ENCODE data around the gene ATP4A. TPM values are rescaled to one million over a fixed set of nuclear protein-coding genes. Genes with fewer than 3 reads are reported as not detected.

ATP4A gene
- total and polyA plus RNA-seq, 2 donors (not counting 1 experiment from before 2014, with no cell fraction given) = not detected

DNA sequence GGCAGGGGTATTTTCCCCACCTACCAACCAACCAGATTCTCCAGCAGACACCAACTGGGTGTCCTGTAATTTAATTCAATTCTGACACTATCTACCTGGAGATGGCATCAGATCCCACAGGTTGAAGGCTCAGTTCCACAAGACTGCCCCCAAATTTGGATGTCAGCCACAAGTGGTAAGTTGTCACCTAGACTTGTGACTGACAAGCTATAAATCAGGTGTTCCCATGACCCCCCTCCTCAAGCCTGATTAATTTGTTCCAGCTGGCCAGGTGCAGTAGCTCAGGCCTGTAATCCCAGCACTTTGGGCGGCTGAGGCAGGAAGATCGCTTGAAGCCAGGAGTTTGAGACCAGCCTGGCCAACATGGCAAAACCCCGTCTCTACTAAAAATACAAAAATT is 38.5 kb upstream of the ATP4A start:
- Mint-ChIP-seq H3K9me3 (ENCODE audit: insufficient read depth) (no peaks in the 10 kb centered on the region), H3K4me1 (no peaks in the 10 kb centered on the region), H3K27me3 (peaks cover 16% of the 10 kb centered on the region), H3K27ac (no peak overlapping the region), H3K4me3 (no peak overlapping the region)
- Histone ChIP-seq H3K36me3 (replicated peaks in 1 of 2; ENCODE audit: control extremely low read depth in 1 of 2, control insufficient read depth in 1 of 2, extremely low read depth in 1 of 2, insufficient read depth in 2 of 2, low read length in 1 of 2) (no peaks in the 10 kb centered on the region), H3K79me2 (ENCODE audit: control insufficient read depth, insufficient read depth, low read length) (no peaks in the 10 kb centered on the region), H2AFZ (ENCODE audit: insufficient read depth, low read depth, low read length, poor library complexity, severe bottlenecking) (no peak overlapping the region), H3K4me2 (replicated peaks; ENCODE audit: low read depth, low read length, poor library complexity, severe bottlenecking) (no peak overlapping the region), H3K4me3 (ENCODE audit: control extremely low read depth in 1 of 5, extremely low read depth in 1 of 5, insufficient read depth in 1 of 5, low read depth in 2 of 5, low read length in 4 of 5) (no peak overlapping the region), H4K20me1 (ENCODE audit: control insufficient read depth, insufficient read depth, low read length, poor library complexity, severe bottlenecking) (no peaks in the 10 kb centered on the region), H3K27ac (ENCODE audit: low read length in 2 of 2) (no peak overlapping the region), H3K9ac (ENCODE audit: low read length) (no peak overlapping the region), H3K27me3 (replicated peaks in 1 of 4; ENCODE audit: control extremely low read depth in 1 of 4, control insufficient read depth in 3 of 4, insufficient read depth in 4 of 4, low read length in 3 of 4) (no peaks in the 10 kb centered on the region), H3K9me3 (ENCODE audit: control extremely low read depth in 1 of 3, control insufficient read depth in 2 of 3, insufficient read depth in 1 of 3, low read length in 2 of 3) (no peaks in the 10 kb centered on the region), H3K4me1 (ENCODE audit: control insufficient read depth in 2 of 2, insufficient read depth in 2 of 2, low read length in 2 of 2) (no peaks in the 10 kb centered on the region)
- no CpG with 5 or more reads among the region's 3 CpGs for WGBS (ENCODE audit: insufficient coverage)
- ChIA-PET POLR2A (interaction anchor here (0.8 kb wide), 1 partner anchor 57 kb away, joined by 4 read pairs; no protein-coding TSS in a partner anchor), CTCF (interaction anchor here (1.6 kb wide), 1 partner anchor 10 kb away, joined by 8 read pairs; no protein-coding TSS in a partner anchor)
- ATAC-seq (ENCODE audit: low read depth) (no peak), DNase-seq (no peak)
- intact Hi-C loops (cut with micrococcal nuclease) = no loop called here
- TF ChIP-seq CTCF (IDR thresholded peaks at IDR 0.05) (no peak), EZH2 (IDR thresholded peaks at IDR 0.05; ENCODE audit: borderline replicate concordance, insufficient read depth, low read depth, low read length, poor library complexity, severe bottlenecking) (no peak)

DNA sequence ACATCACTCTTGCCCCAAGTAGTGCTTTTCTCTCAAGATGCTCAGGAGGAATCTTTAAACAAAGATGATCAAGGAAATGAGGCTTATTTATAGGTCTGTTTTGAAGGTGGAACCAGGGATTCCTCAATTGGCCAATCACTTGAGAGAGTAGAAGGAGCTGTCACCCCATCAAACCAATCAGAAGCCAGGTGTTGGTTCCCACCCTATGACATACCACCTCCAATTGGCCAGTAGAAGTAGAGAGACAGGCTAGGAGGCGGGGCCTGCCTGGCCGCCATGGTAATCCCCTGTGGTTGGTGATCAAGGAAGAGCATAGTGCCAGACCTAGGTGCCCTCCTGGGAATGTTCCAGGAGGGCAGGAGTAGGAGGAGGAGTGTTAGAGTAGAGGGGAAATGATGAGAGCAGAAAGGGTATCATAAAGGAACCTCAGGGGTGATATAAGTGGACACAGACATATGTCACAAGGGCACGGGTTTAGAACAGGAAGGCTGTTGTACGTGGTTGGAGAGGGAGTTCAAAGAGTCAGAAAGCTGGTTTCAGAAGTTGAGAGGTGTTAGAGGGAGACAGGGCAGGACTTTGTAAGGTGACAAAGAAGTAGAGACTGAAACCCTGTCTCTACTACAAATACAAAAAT is 33.0 kb upstream of the ATP4A start:
- 48% methylated on average over 4 of the region's 4 CpGs for WGBS (ENCODE audit: insufficient coverage)
- Mint-ChIP-seq H3K9me3 (ENCODE audit: insufficient read depth) (no peaks in the 10 kb centered on the region), H3K4me1 (no peaks in the 10 kb centered on the region), H3K27me3 (peaks cover 32% of the 10 kb centered on the region), H3K4me3 (no peak overlapping the region), H3K27ac (no peak overlapping the region)
- H3K4me2 ChIP-seq (replicated peaks; ENCODE audit: low read depth, low read length, poor library complexity, severe bottlenecking) = no peak overlapping the region
- no peak overlapping the region for H3K9ac ChIP-seq (ENCODE audit: low read length)
- no peaks in the 10 kb centered on the region for H4K20me1 ChIP-seq (ENCODE audit: control insufficient read depth, insufficient read depth, low read length, poor library complexity, severe bottlenecking)
- no peak overlapping the region for H3K4me3 ChIP-seq (ENCODE audit: control extremely low read depth in 1 of 5, extremely low read depth in 1 of 5, insufficient read depth in 1 of 5, low read depth in 2 of 5, low read length in 4 of 5)
- H3K36me3 ChIP-seq (replicated peaks in 1 of 2; ENCODE audit: control extremely low read depth in 1 of 2, control insufficient read depth in 1 of 2, extremely low read depth in 1 of 2, insufficient read depth in 2 of 2, low read length in 1 of 2) = no peaks in the 10 kb centered on the region
- H2AFZ ChIP-seq (ENCODE audit: insufficient read depth, low read depth, low read length, poor library complexity, severe bottlenecking) = no peak overlapping the region
- peaks cover 0 to 7% (median 0%) of the 10 kb centered on the region in 4 experiments for H3K27me3 ChIP-seq (replicated peaks in 1 of 4; ENCODE audit: control extremely low read depth in 1 of 4, control insufficient read depth in 3 of 4, insufficient read depth in 4 of 4, low read length in 3 of 4)
- POLR2A ChIA-PET = no interaction called here
- DNase-seq (no peak), ATAC-seq (ENCODE audit: low read depth) (no peak)
- no peak for TF ChIP-seq CTCF (IDR thresholded peaks at IDR 0.05)
- no peak for TF ChIP-seq EZH2 (IDR thresholded peaks at IDR 0.05; ENCODE audit: borderline replicate concordance, insufficient read depth, low read depth, low read length, poor library complexity, severe bottlenecking)
- no peaks in the 10 kb centered on the region for H3K4me1 ChIP-seq (ENCODE audit: control insufficient read depth in 2 of 2, insufficient read depth in 2 of 2, low read length in 2 of 2)
- no peak overlapping the region for H3K27ac ChIP-seq (ENCODE audit: low read length in 2 of 2)
- H3K9me3 ChIP-seq (ENCODE audit: control extremely low read depth in 1 of 3, control insufficient read depth in 2 of 3, insufficient read depth in 1 of 3, low read length in 2 of 3) = no peaks in the 10 kb centered on the region
- intact Hi-C loops (cut with micrococcal nuclease) = no loop called here
- CTCF ChIA-PET = interaction anchor here (1.2 kb wide), 1 partner anchor 87 kb away, joined by 4 read pairs; no protein-coding TSS in a partner anchor
- H3K79me2 ChIP-seq (ENCODE audit: control insufficient read depth, insufficient read depth, low read length) = no peaks in the 10 kb centered on the region

Data from B cell (primary cell).